Pancreas (tissue), 10 donors: ENCODE measurements around the gene HNRNPA3. TPM values are rescaled to one million over a fixed set of nuclear protein-coding genes. Genes with fewer than 3 reads are reported as not detected.
A peak's percentile ranks its signal among the peaks of the same experiment; 100 is the strongest.

Source experiments
- ATAC-seq, 4 donors: fragments of 200-7000 bp; cut with Tn5 transposase; one replicate each; pipeline versions ENCODE4 v1.8.0 to v1.9.1; 2020; ENCODE audit warnings: mild to moderate bottlenecking in 4 of 4, moderate library complexity in 4 of 4
- DNase-seq, 6 donors: peaks; one replicate each; pipeline ENCODE4 v3.0.0-alpha.2; 2020
- FAIRE-seq: peaks from 2 replicates; lab custom pipeline; 2012; peaks lifted over from hg19 to GRCh38; lab: Jason Lieb, UNC
- H3K27ac ChIP-seq, 4 donors: fragments of 200-600 bp; sonication (generic); 1 replicate in 3 of 4; 2 replicates in 1 of 4; pipeline versions ENCODE4 v1.5.0 to v1.8.0; 2020
- H3K27me3 ChIP-seq, 4 donors: fragments of 200-600 bp; one replicate each; pipeline ENCODE4 v1.8.0; 2021
- H3K36me3 ChIP-seq, 3 donors: fragments of 200-600 bp; sonication (generic) in 1 of 3; one replicate each; pipeline versions ENCODE4 v1.5.0 to v1.8.0; 2020 to 2021
- H3K4me1 ChIP-seq, 3 donors: fragments of 200-600 bp; one replicate each; pipeline ENCODE4 v1.8.0; 2021
- H3K4me3 ChIP-seq, 4 donors: fragments of 200-600 bp; sonication (generic) in 2 of 4; one replicate each; pipeline versions ENCODE4 v1.5.0 to v1.8.0; 2020 to 2021
- H3K9me3 ChIP-seq, 4 donors: fragments of 200-600 bp; one replicate each; pipeline ENCODE4 v1.8.0; 2021
- WGBS, 2 donors: extraction: QIAGEN DNeasy Blood & Tissue Kit; methylation state at CpG; one replicate each; pipeline ENCODE4 v1.1.7; 2013; 5-methylcytosine and 5-hydroxymethylcytosine counted together
- intact Hi-C, 3 donors: fragments of 100-400 bp; cut with DNase I; formaldehyde crosslinking; loops; one replicate each; pipeline versions ENCODE4 v1.11.1 to v1.14.2; 2022
- polyA plus RNA-seq, 2 donors: library from polyadenylated mRNA; stranded (reverse); fragments of 200-250 nt; gene quantifications; one replicate each; pipeline ENCODE4 v1.2.3, GENCODE V29; 2013
- total RNA-seq, 6 donors: library from RNA; stranded (reverse); fragmentation: NEBNext Ultra II Directional in 4 of 6; extraction: Animal tissue kit (Norgen Biotek cat#: 25700) in 4 of 6; gene quantifications; one replicate each; pipeline versions ENCODE4 v1.2.1 to v1.2.4, GENCODE V29; 2021 to 2023
- TF ChIP-seq, protein P1 (sequence below), 4 donors: fragments of 200-600 bp; sonication (generic) in 3 of 4; IDR thresholded peaks; one replicate each; pipeline versions ENCODE4 v1.5.0 to v1.8.0; 2021; ENCODE audit warnings: antibody characterized with exemption in 4 of 4
- donor health status: healthy with polysubstance abuse.
- donor health status: DM: no; HTN: no; CAD: no; lungs with moderate emphysema.
- donor health status: DM: no; HTN: no; CAD: no.
- donor health status: control.
- donor health status: control.
- donor health status: Bipolar disorder and iron deficiency.
- donor health status: DM: yes; HTN: yes; CAD: no.
- donor health status: DM: no; HTN: no; CAD: no.
- donor health status: DM: no; HTN: no; CAD: no.
- donor health status: DM: yes; HTN: yes; CAD: no.

Gene HNRNPA3
- total and polyA plus RNA-seq, 8 donors = 30.3 to 96.8 (median 70.0) TPM

DNA sequence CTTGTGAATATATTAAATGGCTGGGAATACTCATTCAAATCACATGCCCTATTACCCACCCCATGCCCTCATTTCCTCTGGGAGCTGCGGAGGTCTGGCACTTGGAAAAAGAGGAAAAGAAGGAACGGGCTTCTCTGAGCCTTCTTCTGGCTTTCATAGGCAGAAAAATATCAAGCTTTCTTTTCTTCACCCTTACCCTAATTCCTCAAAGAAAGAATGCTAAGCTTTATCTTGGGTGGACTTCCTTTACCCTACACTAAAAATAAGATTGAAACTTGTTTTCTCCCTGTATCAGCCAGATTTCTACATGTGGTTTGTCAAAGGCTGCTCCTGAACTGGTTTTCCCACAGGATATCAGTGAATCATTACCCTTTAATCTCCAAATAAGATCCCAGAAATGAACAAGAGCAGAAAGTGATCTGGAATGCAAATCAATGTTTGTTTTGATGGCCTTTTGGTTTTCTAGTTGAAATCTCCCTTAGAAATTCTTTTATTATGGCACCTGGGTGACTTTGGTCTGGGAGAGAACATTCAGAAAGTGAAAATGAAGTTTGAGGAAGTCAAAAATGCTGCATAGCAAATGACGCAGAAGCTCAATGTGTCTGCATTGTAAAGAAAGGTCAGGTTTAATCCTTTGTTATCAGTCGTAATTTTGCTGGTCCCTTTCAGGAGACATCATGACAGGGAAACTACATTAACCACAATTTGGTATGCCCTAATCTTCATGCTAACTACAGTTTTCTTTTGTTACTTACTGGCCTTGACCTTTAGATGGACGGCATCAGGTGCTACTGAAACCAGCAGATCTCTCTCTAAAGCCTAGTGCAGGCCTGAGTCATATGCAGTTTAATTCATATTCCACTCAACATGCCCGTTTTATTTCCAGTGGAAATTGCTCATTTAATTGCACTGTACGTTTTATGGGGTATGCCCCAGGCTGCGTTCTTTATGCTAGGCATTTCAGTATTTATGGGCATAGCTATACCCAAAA is 46.6 kb upstream of the HNRNPA3 start:
- intact Hi-C loops = loop anchor here in 2 of 3 donors (5.0 to 10.0 kb wide), 3 partner anchors 99 to 161 kb away; partner anchors contain the start of gene NFE2L2 (in 1 of the 2)

DNA sequence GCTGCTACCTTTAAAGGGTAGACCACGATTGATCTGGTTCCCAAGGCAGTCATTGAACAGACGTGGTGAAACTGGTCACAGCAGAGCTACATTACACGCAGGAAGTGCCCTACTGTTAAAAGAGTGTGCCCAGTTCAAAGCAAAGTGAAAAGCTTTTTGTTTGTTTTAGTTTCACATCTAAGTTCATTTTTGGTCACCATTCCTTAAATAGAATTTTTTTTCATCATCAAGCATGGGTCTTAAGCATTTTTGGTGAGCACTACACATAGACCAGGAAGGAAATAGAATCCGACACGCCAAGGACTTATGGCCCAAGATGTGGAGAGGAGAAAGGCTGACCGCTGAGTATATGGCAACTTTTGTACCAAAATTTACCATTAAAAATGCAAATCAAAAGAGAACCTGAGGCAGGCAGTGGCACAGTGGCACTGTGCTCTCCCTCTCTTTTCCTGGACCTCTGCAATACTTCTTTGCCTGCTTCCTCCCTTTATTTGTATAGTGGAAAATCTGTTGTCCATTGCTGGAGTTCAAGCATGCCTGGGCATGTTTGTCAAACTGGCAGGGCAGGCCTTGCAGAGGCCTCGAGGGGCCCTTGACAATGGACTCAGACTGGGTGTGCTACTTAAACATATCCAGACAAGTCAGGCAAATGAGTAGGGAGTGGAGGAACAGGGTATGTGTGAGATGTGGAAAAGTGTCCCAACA is 42.6 kb upstream of the HNRNPA3 start:
- no peak overlapping the region for H3K4me3 ChIP-seq
- FAIRE-seq = no peak
- TF ChIP-seq, protein P1, sequence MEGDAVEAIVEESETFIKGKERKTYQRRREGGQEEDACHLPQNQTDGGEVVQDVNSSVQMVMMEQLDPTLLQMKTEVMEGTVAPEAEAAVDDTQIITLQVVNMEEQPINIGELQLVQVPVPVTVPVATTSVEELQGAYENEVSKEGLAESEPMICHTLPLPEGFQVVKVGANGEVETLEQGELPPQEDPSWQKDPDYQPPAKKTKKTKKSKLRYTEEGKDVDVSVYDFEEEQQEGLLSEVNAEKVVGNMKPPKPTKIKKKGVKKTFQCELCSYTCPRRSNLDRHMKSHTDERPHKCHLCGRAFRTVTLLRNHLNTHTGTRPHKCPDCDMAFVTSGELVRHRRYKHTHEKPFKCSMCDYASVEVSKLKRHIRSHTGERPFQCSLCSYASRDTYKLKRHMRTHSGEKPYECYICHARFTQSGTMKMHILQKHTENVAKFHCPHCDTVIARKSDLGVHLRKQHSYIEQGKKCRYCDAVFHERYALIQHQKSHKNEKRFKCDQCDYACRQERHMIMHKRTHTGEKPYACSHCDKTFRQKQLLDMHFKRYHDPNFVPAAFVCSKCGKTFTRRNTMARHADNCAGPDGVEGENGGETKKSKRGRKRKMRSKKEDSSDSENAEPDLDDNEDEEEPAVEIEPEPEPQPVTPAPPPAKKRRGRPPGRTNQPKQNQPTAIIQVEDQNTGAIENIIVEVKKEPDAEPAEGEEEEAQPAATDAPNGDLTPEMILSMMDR (IDR thresholded peaks at IDR 0.05) = no peak
- peaks cover 8 to 18% (median 18%) of the 10 kb centered on the region in 3 donors for H3K4me1 ChIP-seq
- ATAC-seq = no peak
- H3K36me3 ChIP-seq = no peaks in the 10 kb centered on the region
- WGBS, 2 donors = 78 to 80% methylated on average over 7 of the region's 7 CpGs
- intact Hi-C loops = loop anchor here in 2 of 3 donors (5.0 to 10.0 kb wide), 3 partner anchors 95 to 157 kb away; partner anchors contain the start of gene NFE2L2 (in 1 of the 2)
- DNase-seq = no peak
- no peaks in the 10 kb centered on the region for H3K27me3 ChIP-seq
- H3K9me3 ChIP-seq = no peaks in the 10 kb centered on the region
- H3K27ac ChIP-seq = no peak overlapping the region

More for the DNA sequence above, 46.6 kb upstream of the HNRNPA3 start:
- Histone ChIP-seq H3K4me3 (peak overlapping the region in 1 of 4 donors; percentile 31), H3K36me3 (no peaks in the 10 kb centered on the region), H3K4me1 (peaks cover 8 to 15% (median 15%) of the 10 kb centered on the region in 3 donors), H3K27ac (peak overlapping the region; percentile 31 to 77 (median 56)), H3K27me3 (no peaks in the 10 kb centered on the region), H3K9me3 (no peaks in the 10 kb centered on the region)
- 43 to 53% methylated on average over 8 of the region's 8 CpGs for WGBS, 2 donors
- no peak for FAIRE-seq
- peak in 1 of 6 donors; percentile 23 for DNase-seq
- ATAC-seq = peak; percentile 28 to 53 (median 38)
- TF ChIP-seq, protein P1 (IDR thresholded peaks at IDR 0.05) = no peak

- intact Hi-C loops = no loop called here
- H3K27me3 ChIP-seq = no peaks in the 10 kb centered on the region
- no peak overlapping the region for H3K4me3 ChIP-seq
- no peaks in the 10 kb centered on the region for H3K9me3 ChIP-seq
- DNase-seq (peak in 4 of 6 donors; percentile 20 to 31 (median 27)), FAIRE-seq (no peak), ATAC-seq (peak; percentile 44 to 73 (median 61))
- TF ChIP-seq, protein P1 (IDR thresholded peaks at IDR 0.05) = no peak
- no peaks in the 10 kb centered on the region for H3K36me3 ChIP-seq
- 34% methylated on average over 4 of the region's 4 CpGs for WGBS, 2 donors
- H3K4me1 ChIP-seq = peaks cover 2 to 6% (median 6%) of the 10 kb centered on the region in 3 donors
- H3K27ac ChIP-seq = peak overlapping the region in 1 of 4 donors; percentile 4
Measured at GRCh38 chr2:177171418-177171865, 41.2 kb upstream of the HNRNPA3 start.

DNA sequence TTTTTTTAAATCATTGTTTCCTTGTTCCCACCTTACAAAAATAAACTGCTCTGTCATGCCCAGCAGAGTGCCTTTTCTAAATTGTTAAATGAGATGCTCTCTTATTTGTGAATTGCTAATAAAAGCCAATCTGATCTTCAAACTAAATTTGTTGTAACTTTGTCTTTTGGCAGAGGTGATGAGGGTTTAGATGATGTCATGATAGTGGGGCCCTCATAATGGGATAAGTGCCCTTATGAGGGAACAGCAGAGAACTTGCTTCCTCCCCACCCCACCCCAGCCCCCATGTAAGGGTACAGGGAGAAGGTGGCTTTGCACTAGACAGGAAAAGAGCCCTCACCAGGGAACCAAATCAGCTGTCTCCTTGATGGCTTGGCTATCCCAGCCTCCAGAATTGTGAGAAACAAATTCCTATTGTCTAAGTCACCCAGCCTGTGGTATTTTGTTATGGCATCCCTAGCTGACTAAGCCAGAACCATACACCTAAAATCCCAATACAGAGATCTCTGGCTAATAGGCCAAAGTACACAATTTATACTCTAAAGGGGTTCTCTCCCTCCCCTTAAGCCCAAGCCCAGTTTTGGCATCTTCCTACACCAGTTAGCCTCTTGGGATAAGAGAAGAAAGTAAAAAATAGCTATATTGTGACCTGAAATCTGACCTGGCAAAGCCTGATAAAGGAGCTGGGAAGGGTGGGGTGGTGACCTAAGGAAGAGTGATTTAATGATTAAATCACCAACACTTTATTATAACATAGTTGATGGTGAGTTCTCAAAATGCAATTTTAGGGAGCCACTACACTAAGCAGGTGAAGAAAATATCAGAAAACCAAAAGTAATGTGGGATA is 40.3 kb upstream of the HNRNPA3 start:
- intact Hi-C loops = no loop called here
- TF ChIP-seq, protein P1 (IDR thresholded peaks at IDR 0.05) = no peak
- Histone ChIP-seq H3K36me3 (no peaks in the 10 kb centered on the region), H3K4me3 (no peak overlapping the region), H3K27me3 (no peaks in the 10 kb centered on the region), H3K27ac (no peak overlapping the region), H3K4me1 (peaks cover 0 to 4% (median 3%) of the 10 kb centered on the region in 3 donors), H3K9me3 (no peaks in the 10 kb centered on the region)
- no peak for FAIRE-seq
- peak in 1 of 4 donors; percentile 10 for ATAC-seq
- DNase-seq = no peak
